GM19397 (cell line): ENCODE data around the gene ZNF789.
"Not testable (repeated sequence)": the region's sequence is repeated elsewhere in the genome, so short reads cannot be mapped to it uniquely, and the experiment has no call there.

Experiments used
- ATAC-seq: cut with Tn5 transposase; IDR thresholded peaks from one replicate; pipeline ENCODE4 v1.9.1; 2021; ENCODE audit warnings: mild to moderate bottlenecking, moderate library complexity; ENCODE audit not compliant: unreplicated experiment

Gene ZNF789

GRCh38 chr7:99501236-99501635 lies 28.5 kb downstream of the ZNF789 start:
- not testable (repeated sequence) for ATAC-seq

GRCh38 chr7:99504281-99504602 lies 31.6 kb downstream of the ZNF789 start:
- ATAC-seq, result no peak

GRCh38 chr7:99504603-99505323 lies 32.1 kb downstream of the ZNF789 start, which contains the start of gene ZKSCAN5:
Gene ZKSCAN5 (plus strand): TSS chr7:99504662. CDS start chr7:99506045, 1,383 bp downstream.
- peak; percentile 81 for ATAC-seq

GRCh38 chr7:99505324-99505662 lies 32.6 kb downstream of the ZNF789 start:
- no peak for ATAC-seq

GRCh38 chr7:99514050-99514449 lies 41.4 kb downstream of the ZNF789 start:
- no peak for ATAC-seq

GRCh38 chr7:99521399-99521798 lies 48.7 kb downstream of the ZNF789 start:
- no peak for ATAC-seq

- no peak for ATAC-seq
Observed at GRCh38 chr7:99525713-99526440, 53.2 kb downstream of the ZNF789 start.

GRCh38 chr7:99531354-99531765 lies 58.7 kb downstream of the ZNF789 start:
- ATAC-seq, result no peak

GRCh38 chr7:99535667-99536066 lies 63.0 kb downstream of the ZNF789 start:
- ATAC-seq, result no peak
